Measurements from ENCODE around the gene TARS1. TPM values are rescaled to one million over a fixed set of nuclear protein-coding genes. Genes with fewer than 3 reads are reported as not detected.

TARS1 gene
- total and polyA plus RNA-seq, 2 donors from 2014 or later, result 66.0 to 99.5 TPM

DNA sequence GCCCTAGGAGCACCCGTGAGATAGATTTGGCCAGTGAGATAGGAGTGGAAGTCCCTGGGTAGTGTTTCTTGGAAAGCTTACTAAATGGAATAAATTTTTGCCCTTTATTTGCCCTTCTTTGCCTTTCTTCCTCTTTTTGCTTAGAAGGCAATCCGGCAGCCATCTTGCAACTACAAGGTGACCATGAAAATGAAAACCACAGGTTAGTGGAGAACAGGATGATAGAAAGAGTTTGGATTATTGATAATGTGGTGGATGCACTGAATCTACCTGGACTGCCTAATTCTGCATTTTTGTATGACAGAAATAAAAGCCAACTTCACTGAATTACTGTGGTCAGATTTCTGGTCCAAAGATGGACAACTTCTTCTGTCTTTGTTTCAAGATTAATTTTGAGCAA is 33.2 kb downstream of the TARS1 start:
- DNase-seq, result no peak
- Histone ChIP-seq H3K36me3 (ENCODE audit: control insufficient read depth in 2 of 3, insufficient read depth in 3 of 3, low read length in 3 of 3) (peaks cover 0 to 5% (median 5%) of the 10 kb centered on the region in 3 donors), H3K4me3 (ENCODE audit: low read length in 3 of 3) (no peak overlapping the region), H3K27me3 (ENCODE audit: control insufficient read depth, insufficient read depth, low read length) (no peaks in the 10 kb centered on the region), H3K9ac (ENCODE audit: low read length in 3 of 3) (no peak overlapping the region), H3K9me3 (ENCODE audit: control insufficient read depth in 2 of 3, insufficient read depth in 1 of 3, low read length in 3 of 3) (no peaks in the 10 kb centered on the region), H3K4me1 (ENCODE audit: control insufficient read depth in 2 of 3, insufficient read depth in 2 of 3, low read depth in 1 of 3, low read length in 3 of 3) (no peaks in the 10 kb centered on the region), H3K27ac (ENCODE audit: low read depth in 2 of 2, low read length in 2 of 2) (no peak overlapping the region)
- no peak for TF ChIP-seq CTCF (IDR thresholded peaks at IDR 0.05; ENCODE audit: borderline replicate concordance, extremely low read depth, insufficient read depth)
- intact Hi-C loops (cut with DNase I), result no loop called here
- no peak for FAIRE-seq

DNA sequence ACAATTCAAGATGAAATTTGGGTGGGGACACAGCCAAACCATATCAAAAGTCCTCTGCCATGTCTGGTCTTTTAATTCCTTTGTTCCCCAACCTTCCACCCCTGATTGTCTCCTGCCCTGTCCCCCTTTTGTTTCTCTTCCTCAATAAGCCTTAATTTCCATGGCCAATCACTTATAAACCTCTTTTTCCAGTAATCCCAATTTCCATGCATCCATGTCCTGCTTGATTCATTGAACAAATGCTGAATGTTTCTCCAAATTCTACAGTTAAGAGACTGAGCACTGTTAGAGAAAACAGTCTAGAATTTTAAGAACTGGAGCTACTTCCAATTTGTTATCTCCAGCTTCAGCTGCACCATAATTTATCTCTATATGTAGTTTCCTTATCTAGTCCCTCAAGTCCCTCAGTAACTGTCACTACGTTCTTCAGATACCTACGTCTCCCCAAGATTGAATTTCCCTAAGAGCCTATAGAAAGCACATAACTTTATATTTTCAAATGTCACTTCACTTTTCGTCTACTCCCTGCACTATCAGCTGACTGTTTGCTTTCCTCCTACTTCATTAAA is 34.2 kb downstream of the TARS1 start:
- DNase-seq (no peak), FAIRE-seq (no peak)
- H3K4me3 ChIP-seq (ENCODE audit: low read length in 3 of 3), result no peak overlapping the region
- no peaks in the 10 kb centered on the region for H3K27me3 ChIP-seq (ENCODE audit: control insufficient read depth, insufficient read depth, low read length)
- TF ChIP-seq CTCF (IDR thresholded peaks at IDR 0.05; ENCODE audit: borderline replicate concordance, extremely low read depth, insufficient read depth), result no peak
- no peak overlapping the region for H3K9ac ChIP-seq (ENCODE audit: low read length in 3 of 3)
- no peaks in the 10 kb centered on the region for H3K9me3 ChIP-seq (ENCODE audit: control insufficient read depth in 2 of 3, insufficient read depth in 1 of 3, low read length in 3 of 3)
- H3K36me3 ChIP-seq (ENCODE audit: control insufficient read depth in 2 of 3, insufficient read depth in 3 of 3, low read length in 3 of 3), result peaks cover 0 to 5% (median 1%) of the 10 kb centered on the region in 3 donors
- intact Hi-C loops (cut with DNase I), result no loop called here
- H3K4me1 ChIP-seq (ENCODE audit: control insufficient read depth in 2 of 3, insufficient read depth in 2 of 3, low read depth in 1 of 3, low read length in 3 of 3), result no peaks in the 10 kb centered on the region
- H3K27ac ChIP-seq (ENCODE audit: low read depth in 2 of 2, low read length in 2 of 2), result no peak overlapping the region

DNA sequence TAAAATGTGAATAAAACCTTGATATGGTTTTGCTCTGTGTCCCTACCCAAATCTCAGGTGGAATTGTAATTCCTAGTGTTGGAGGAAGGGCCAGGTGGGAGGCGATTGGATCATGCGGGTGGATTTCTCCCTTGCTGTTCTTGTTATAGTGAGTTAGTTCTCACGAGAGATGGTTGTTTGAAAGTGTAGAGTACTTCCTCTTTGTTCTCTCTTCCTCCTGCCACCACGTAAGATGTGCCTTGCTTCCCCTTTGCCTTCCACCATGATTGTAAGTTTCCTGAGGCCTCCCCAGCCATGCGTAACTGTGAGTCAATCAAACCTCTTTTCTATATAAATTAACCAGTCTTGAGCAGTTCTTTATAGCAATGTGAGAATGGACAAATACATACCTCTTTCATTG is 34.9 kb downstream of the TARS1 start:
- Histone ChIP-seq H3K4me3 (ENCODE audit: low read length in 3 of 3) (no peak overlapping the region), H3K9ac (ENCODE audit: low read length in 3 of 3) (no peak overlapping the region), H3K4me1 (ENCODE audit: control insufficient read depth in 2 of 3, insufficient read depth in 2 of 3, low read depth in 1 of 3, low read length in 3 of 3) (no peaks in the 10 kb centered on the region), H3K9me3 (ENCODE audit: control insufficient read depth in 2 of 3, insufficient read depth in 1 of 3, low read length in 3 of 3) (no peaks in the 10 kb centered on the region), H3K36me3 (ENCODE audit: control insufficient read depth in 2 of 3, insufficient read depth in 3 of 3, low read length in 3 of 3) (peaks cover 0 to 5% (median 0%) of the 10 kb centered on the region in 3 donors), H3K27me3 (ENCODE audit: control insufficient read depth, insufficient read depth, low read length) (no peaks in the 10 kb centered on the region), H3K27ac (ENCODE audit: low read depth in 2 of 2, low read length in 2 of 2) (no peak overlapping the region)
- no peak for TF ChIP-seq CTCF (IDR thresholded peaks at IDR 0.05; ENCODE audit: borderline replicate concordance, extremely low read depth, insufficient read depth)
- intact Hi-C loops (cut with DNase I), result no loop called here
- no peak for DNase-seq
- FAIRE-seq, result no peak

GRCh38 chr5:33476992-33477391 is 36.2 kb downstream of the TARS1 start:
- Histone ChIP-seq H3K36me3 (ENCODE audit: control insufficient read depth in 2 of 3, insufficient read depth in 3 of 3, low read length in 3 of 3) (peaks cover 0 to 5% (median 0%) of the 10 kb centered on the region in 3 donors), H3K9me3 (ENCODE audit: control insufficient read depth in 2 of 3, insufficient read depth in 1 of 3, low read length in 3 of 3) (no peaks in the 10 kb centered on the region), H3K27me3 (ENCODE audit: control insufficient read depth, insufficient read depth, low read length) (no peaks in the 10 kb centered on the region), H3K9ac (ENCODE audit: low read length in 3 of 3) (no peak overlapping the region), H3K27ac (ENCODE audit: low read depth in 2 of 2, low read length in 2 of 2) (no peak overlapping the region), H3K4me3 (ENCODE audit: low read length in 3 of 3) (no peak overlapping the region), H3K4me1 (ENCODE audit: control insufficient read depth in 2 of 3, insufficient read depth in 2 of 3, low read depth in 1 of 3, low read length in 3 of 3) (no peaks in the 10 kb centered on the region)
- FAIRE-seq (no peak), DNase-seq (no peak)
- TF ChIP-seq CTCF (IDR thresholded peaks at IDR 0.05; ENCODE audit: borderline replicate concordance, extremely low read depth, insufficient read depth), result no peak
- intact Hi-C loops (cut with DNase I), result no loop called here
